Ovary (tissue), 3 donors: ENCODE measurements around the gene GPRIN3.

Source experiments
- CTCF ChIP-seq, 3 donors: fragments of 450-650 bp in 2 of 3; fragments of 200-600 bp in 1 of 3; IDR thresholded peaks; one replicate each; pipeline versions ENCODE4 v1.5.1 to v1.8.0; 2016 to 2022; ENCODE audit warnings: antibody characterized with exemption in 3 of 3, mild to moderate bottlenecking in 1 of 3
- EP300 ChIP-seq: sonication (generic); formaldehyde crosslinking; IDR thresholded peaks from one replicate; pipeline ENCODE4 v1.6.1; 2017; ENCODE audit warnings: antibody characterized with exemption
- POLR2A ChIP-seq: fragments of 450-650 bp; IDR thresholded peaks from one replicate; pipeline ENCODE4 v1.6.1; 2017; ENCODE audit warnings: antibody characterized with exemption, mild to moderate bottlenecking, moderate library complexity
- donor health status: DM: no; HTN: no; CAD: no.

- TF ChIP-seq CTCF (IDR thresholded peaks at IDR 0.05) (peak in 1 of 3 donors; percentile 7), POLR2A (no peak), EP300 (no peak)
Observed at GRCh38 chr4:89307446-89308160, at the start of gene GPRIN3.
